Mucosa of stomach (tissue), 1 donor: ENCODE data around the gene RWDD1.

Experiments used
- H3K27me3 ChIP-seq: one replicate; pipeline ENCODE4 v1.7.0; 2013; ENCODE audit warnings: mild to moderate bottlenecking, low read length; ENCODE audit not compliant: control insufficient read depth, insufficient read depth
- H3K36me3 ChIP-seq: one replicate; pipeline ENCODE4 v1.7.0; 2013; ENCODE audit warnings: low read length; ENCODE audit not compliant: control insufficient read depth, insufficient read depth
- H3K4me1 ChIP-seq: one replicate; pipeline ENCODE4 v1.7.0; 2013; ENCODE audit warnings: mild to moderate bottlenecking, low read length; ENCODE audit not compliant: control insufficient read depth, insufficient read depth
- H3K4me3 ChIP-seq: one replicate; pipeline ENCODE4 v1.7.0; 2013; ENCODE audit warnings: low read length
- H3K9ac ChIP-seq: one replicate; pipeline ENCODE4 v1.7.0; 2013; ENCODE audit warnings: mild to moderate bottlenecking, low read length, moderate library complexity
- H3K9me3 ChIP-seq: one replicate; pipeline ENCODE4 v1.7.0; 2013; ENCODE audit warnings: mild to moderate bottlenecking, low read length, moderate library complexity; ENCODE audit not compliant: control insufficient read depth
- donor health status: Pancreatic carcinoma.

Gene RWDD1

DNA sequence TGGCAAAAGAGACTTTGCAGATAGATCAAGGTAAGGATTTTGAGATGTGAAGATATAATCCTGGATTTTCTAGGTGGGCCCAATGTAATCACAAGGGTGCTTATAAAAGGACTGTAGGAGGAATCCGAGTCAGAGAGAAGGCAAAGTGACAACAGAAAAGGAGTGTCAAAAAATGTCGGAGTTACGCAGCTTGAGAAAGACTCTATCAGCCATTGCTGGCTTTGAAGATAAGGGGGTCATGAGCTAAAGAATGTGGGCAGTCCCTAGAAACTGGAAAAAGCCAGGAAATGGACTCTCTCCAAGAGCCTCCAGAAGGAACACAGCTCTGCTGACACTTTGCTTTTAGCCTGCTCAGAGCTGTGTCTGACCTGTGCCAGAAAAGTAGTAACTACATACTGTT lies 8.7 kb upstream of the RWDD1 start:
- Histone ChIP-seq H3K9ac (no peak overlapping the region), H3K27me3 (peaks cover 37% of the 10 kb centered on the region), H3K4me3 (no peak overlapping the region), H3K36me3 (no peaks in the 10 kb centered on the region), H3K4me1 (no peaks in the 10 kb centered on the region), H3K9me3 (no peaks in the 10 kb centered on the region)

- Histone ChIP-seq H3K4me1 (no peaks in the 10 kb centered on the region), H3K27me3 (peaks cover 31% of the 10 kb centered on the region), H3K36me3 (no peaks in the 10 kb centered on the region), H3K4me3 (no peak overlapping the region), H3K9ac (no peak overlapping the region), H3K9me3 (no peaks in the 10 kb centered on the region)
Measured at GRCh38 chr6:116563830-116564229, 7.5 kb upstream of the RWDD1 start.

GRCh38 chr6:116564311-116564710 lies 7.0 kb upstream of the RWDD1 start:
- Histone ChIP-seq H3K36me3 (no peaks in the 10 kb centered on the region), H3K9ac (no peak overlapping the region), H3K4me3 (no peak overlapping the region), H3K9me3 (no peaks in the 10 kb centered on the region), H3K4me1 (no peaks in the 10 kb centered on the region), H3K27me3 (peaks cover 26% of the 10 kb centered on the region)

DNA sequence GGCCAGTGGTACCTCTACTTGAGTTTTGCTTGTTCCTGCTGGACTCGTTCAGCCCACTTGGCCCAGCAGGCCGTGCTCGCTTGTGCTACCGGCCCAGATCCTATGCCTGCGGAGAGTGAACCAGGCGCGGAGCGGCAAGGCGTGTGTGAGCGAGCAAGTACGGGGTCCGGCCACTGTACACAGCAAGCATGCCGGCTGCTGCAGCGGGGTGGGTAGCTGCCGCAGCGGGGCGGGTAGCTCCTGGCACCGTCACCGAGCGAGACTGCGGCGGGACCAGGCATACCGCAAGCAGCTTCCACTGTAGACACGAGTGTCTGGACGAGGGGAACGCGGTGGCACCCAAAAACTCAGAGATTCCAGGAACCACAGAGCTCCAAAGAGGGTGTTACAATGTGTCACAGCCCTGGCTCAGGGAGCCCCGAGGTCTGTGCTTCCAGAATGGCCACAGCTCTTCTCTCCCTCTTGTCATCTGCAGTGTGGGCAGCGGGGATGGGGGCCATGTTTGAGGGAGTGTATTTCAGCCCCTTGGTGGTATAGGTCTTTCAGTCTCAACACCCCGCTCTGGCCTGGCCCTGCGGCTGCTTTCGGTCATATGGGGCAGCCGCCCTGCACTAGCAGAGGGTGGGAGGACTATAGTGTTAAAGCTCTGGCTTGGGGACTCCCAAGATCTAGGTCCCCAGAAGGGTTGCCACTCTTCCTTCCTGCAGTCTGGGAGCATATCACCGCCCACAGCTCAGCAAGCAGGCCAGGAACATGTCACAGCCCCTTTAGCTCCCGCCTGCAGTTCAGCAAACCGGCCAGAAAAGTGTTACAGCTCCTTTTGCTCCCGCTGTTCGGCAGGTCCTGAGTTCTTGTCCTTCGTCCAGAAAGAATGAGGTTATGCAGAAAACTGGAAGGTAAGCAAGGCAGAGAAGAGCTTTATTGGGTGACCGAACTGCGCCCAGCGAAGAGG lies 6.1 kb upstream of the RWDD1 start:
- no peaks in the 10 kb centered on the region for H3K4me1 ChIP-seq
- no peak overlapping the region for H3K4me3 ChIP-seq
- no peak overlapping the region for H3K9ac ChIP-seq
- H3K27me3 ChIP-seq, result peaks cover 22% of the 10 kb centered on the region
- H3K9me3 ChIP-seq, result no peaks in the 10 kb centered on the region
- no peaks in the 10 kb centered on the region for H3K36me3 ChIP-seq

DNA sequence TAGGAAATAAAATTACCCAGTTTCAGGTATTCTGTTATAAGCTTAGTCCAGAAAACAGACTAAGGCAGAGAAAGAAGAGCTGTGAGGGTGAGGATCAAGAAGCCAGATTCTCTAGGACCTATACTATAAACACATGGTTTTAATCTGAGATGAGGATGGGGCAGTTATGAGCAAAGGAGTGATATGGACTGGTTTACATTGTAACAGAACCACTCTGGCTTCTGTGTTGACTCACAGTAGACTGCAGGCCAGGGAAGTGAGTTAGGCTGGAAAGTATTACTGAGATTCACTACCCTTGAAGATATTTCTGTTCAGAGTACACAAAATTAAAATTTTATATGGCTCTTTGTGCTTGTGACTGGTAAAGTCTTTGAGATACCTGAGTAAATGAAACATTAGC lies 3.2 kb upstream of the RWDD1 start:
- Histone ChIP-seq H3K9ac (no peak overlapping the region), H3K36me3 (no peaks in the 10 kb centered on the region), H3K27me3 (peaks cover 20% of the 10 kb centered on the region), H3K4me3 (no peak overlapping the region), H3K9me3 (no peaks in the 10 kb centered on the region), H3K4me1 (no peaks in the 10 kb centered on the region)

DNA sequence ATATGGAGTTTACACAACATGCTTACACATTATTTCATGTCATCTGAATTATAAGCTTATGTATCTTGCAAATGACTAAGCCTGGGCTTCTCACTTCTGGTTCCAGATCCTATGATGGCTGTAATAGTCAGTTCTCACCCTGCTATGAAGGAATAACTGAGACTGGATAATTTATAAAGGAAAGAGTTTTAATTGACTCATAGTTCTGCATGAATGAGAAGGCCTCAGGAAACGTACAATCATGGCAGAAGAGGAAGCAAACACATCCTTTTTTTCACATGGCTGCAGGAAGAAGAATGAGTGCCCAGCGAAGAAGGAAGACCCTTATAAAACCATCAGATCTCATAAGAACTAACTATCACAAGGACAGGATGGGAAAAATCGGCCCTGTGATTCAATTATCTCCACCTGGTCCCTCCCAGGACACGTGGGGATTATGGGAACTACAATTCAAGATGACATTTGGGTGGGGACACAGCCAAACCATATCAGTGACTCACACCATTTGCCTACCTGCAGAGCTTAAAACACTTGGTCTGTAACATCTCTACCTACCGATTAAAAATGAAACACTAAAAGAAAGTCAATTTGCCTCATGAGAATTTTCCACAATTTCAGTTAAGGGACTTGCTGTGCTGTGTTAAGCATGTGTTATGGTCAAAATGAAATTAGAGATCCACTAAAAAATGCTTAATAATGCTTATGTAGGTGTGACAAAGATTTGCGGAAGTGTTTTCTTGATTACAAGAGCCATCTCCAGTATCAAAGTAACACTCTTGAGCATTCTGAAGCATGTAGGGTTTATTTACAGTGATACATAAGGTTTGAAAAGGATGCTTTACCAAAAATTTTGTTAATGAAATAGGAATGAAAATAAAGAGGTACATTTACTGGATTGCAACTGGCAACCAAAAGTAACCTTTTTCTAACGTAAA lies 2.2 kb upstream of the RWDD1 start:
- peaks cover 16% of the 10 kb centered on the region for H3K27me3 ChIP-seq
- H3K9me3 ChIP-seq, result no peaks in the 10 kb centered on the region
- no peak overlapping the region for H3K9ac ChIP-seq
- H3K4me1 ChIP-seq, result no peaks in the 10 kb centered on the region
- no peak overlapping the region for H3K4me3 ChIP-seq
- H3K36me3 ChIP-seq, result no peaks in the 10 kb centered on the region

DNA sequence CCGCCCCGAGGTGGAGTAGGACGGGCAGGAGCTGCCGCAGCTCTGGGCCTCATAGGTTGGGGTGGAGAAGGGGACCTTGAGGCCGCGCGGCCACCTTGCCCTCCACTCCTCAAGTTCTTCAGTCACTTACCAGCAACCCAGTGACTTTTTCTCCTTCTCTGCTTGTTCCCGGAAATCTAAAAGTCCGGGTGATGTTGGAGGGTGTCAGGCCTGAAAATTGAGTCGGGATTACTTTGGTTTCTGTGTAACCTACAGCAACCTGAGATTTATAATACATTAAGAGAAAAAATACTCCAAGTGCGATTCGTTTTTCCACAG lies 338 bp downstream of the RWDD1 start:
- Histone ChIP-seq H3K27me3 (no peaks in the 10 kb centered on the region), H3K36me3 (no peaks in the 10 kb centered on the region), H3K4me1 (no peaks in the 10 kb centered on the region), H3K9me3 (no peaks in the 10 kb centered on the region), H3K4me3 (peak overlapping the region; percentile 82), H3K9ac (peak overlapping the region; percentile 97)

DNA sequence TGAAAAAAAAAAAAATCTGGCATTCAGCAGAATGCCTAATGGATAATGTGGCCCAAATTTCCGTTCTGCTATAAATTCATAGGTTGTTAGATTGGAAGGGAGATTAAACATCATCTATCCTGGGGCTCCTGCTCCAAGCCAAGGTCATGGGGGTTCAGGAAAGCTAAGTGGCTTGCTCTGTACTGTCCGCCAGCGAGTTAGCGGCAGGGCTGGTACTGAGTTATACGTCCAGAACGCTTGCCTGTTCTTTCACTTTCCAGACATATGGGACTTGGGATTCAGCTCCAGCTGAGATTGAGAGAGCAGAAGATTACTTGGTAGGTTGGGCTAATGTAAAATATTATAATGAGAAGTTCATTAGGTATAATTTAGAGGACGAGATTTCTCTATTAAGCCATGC lies 858 bp downstream of the RWDD1 start:
- no peaks in the 10 kb centered on the region for H3K27me3 ChIP-seq
- no peaks in the 10 kb centered on the region for H3K36me3 ChIP-seq
- peak overlapping the region; percentile 97 for H3K9ac ChIP-seq
- no peaks in the 10 kb centered on the region for H3K4me1 ChIP-seq
- peak overlapping the region; percentile 82 for H3K4me3 ChIP-seq
- no peaks in the 10 kb centered on the region for H3K9me3 ChIP-seq

- H3K27me3 ChIP-seq, result no peaks in the 10 kb centered on the region
- H3K9ac ChIP-seq, result no peak overlapping the region
- no peak overlapping the region for H3K4me3 ChIP-seq
- H3K4me1 ChIP-seq, result no peaks in the 10 kb centered on the region
- H3K36me3 ChIP-seq, result no peaks in the 10 kb centered on the region
- H3K9me3 ChIP-seq, result no peaks in the 10 kb centered on the region
Measured at GRCh38 chr6:116575227-116575626, 3.9 kb downstream of the RWDD1 start.

DNA sequence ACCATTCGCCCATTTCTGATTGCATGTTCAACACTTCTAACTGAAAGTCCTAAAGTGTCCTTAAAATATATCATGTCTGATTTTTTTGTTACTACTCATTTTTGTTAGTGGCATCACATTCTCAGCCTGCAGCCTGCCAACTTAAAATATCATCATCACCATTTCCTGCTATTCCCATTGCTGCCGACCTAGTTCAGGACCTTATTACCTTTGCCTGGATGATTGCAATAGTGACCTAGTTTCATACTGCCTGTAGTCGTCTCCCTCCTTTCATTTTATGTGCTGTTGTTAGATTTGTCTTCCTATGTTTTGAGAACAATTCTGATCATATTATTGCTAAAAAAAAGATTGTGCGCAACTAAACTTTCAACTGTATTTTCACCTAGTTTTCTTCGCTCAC lies 6.2 kb downstream of the RWDD1 start:
- no peaks in the 10 kb centered on the region for H3K27me3 ChIP-seq
- no peak overlapping the region for H3K9ac ChIP-seq
- no peaks in the 10 kb centered on the region for H3K4me1 ChIP-seq
- no peak overlapping the region for H3K4me3 ChIP-seq
- H3K9me3 ChIP-seq, result no peaks in the 10 kb centered on the region
- no peaks in the 10 kb centered on the region for H3K36me3 ChIP-seq

DNA sequence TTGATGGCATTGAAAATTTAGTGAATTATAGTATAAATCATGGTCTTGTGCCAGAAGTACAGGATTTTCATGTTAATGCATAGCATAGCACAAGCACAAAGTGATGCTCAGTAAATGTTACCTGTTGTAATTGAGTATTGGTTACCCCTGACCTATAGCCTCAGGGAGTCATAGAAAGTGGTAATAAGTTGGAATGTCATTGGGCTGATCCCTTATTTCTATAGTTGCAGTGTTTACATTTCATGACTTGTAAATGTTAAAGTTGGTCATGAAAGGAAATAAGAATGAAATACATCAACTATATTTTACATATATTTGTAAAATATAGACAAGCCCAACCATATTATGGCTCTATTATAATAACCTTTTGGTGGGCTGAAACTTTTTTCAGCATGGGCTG lies 7.0 kb downstream of the RWDD1 start:
- no peaks in the 10 kb centered on the region for H3K36me3 ChIP-seq
- H3K9ac ChIP-seq, result no peak overlapping the region
- H3K4me3 ChIP-seq, result no peak overlapping the region
- no peaks in the 10 kb centered on the region for H3K4me1 ChIP-seq
- H3K27me3 ChIP-seq, result no peaks in the 10 kb centered on the region
- no peaks in the 10 kb centered on the region for H3K9me3 ChIP-seq

- H3K4me1 ChIP-seq, result no peaks in the 10 kb centered on the region
- peaks cover under 1% of the 10 kb centered on the region for H3K36me3 ChIP-seq
- no peaks in the 10 kb centered on the region for H3K9me3 ChIP-seq
- no peak overlapping the region for H3K4me3 ChIP-seq
- H3K27me3 ChIP-seq, result no peaks in the 10 kb centered on the region
- no peak overlapping the region for H3K9ac ChIP-seq
Measured at GRCh38 chr6:116579143-116579542, 7.8 kb downstream of the RWDD1 start.
